ENCODE measurements around the gene ROS1.

The ROS1 gene

DNA sequence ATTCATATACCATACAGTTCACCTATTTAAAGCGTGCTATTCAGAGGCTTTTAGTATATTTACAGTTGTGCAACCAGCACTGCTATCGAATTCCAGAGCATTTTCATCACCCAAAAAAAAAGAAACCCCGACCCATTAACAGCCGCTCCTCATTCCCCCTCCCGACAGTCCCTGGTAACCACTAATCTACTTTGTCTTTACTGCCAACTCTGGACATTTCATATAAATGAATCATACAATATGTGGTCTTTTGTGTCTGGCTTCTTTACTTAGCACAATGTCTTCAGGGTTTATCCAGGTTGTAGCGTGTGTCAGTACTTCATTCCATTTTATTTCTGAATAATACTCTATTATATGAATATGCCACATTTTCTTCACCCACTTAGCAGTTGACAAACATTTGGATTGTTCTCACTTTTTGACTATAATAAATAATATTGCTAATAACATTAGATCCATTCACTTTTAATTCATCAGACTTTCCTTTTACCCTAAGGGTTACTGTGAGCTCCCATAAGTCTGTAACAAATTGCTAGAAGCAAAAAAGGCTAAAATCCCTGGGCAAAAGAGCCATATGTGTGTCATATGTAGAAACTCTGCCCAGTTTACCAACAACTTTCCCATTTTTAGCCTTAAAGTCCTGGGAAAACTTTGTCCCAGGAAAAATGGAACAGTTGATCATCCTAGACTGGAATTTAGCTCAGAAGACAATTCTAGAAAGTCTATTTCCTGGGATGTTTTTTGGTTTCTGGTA, 23.2 kb upstream of the ROS1 start:
- no peak for TF ChIP-seq SIN3A (IDR thresholded peaks at IDR 0.05; ENCODE audit: borderline replicate concordance, insufficient read depth, low read length)
- TF ChIP-seq POLR2AphosphoS5 (IDR thresholded peaks at IDR 0.05; ENCODE audit: low read depth, low read length) = no peak
- TF ChIP-seq, protein P1, sequence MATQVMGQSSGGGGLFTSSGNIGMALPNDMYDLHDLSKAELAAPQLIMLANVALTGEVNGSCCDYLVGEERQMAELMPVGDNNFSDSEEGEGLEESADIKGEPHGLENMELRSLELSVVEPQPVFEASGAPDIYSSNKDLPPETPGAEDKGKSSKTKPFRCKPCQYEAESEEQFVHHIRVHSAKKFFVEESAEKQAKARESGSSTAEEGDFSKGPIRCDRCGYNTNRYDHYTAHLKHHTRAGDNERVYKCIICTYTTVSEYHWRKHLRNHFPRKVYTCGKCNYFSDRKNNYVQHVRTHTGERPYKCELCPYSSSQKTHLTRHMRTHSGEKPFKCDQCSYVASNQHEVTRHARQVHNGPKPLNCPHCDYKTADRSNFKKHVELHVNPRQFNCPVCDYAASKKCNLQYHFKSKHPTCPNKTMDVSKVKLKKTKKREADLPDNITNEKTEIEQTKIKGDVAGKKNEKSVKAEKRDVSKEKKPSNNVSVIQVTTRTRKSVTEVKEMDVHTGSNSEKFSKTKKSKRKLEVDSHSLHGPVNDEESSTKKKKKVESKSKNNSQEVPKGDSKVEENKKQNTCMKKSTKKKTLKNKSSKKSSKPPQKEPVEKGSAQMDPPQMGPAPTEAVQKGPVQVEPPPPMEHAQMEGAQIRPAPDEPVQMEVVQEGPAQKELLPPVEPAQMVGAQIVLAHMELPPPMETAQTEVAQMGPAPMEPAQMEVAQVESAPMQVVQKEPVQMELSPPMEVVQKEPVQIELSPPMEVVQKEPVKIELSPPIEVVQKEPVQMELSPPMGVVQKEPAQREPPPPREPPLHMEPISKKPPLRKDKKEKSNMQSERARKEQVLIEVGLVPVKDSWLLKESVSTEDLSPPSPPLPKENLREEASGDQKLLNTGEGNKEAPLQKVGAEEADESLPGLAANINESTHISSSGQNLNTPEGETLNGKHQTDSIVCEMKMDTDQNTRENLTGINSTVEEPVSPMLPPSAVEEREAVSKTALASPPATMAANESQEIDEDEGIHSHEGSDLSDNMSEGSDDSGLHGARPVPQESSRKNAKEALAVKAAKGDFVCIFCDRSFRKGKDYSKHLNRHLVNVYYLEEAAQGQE (IDR thresholded peaks at IDR 0.05; ENCODE audit: insufficient read depth in 1 of 2, low read depth in 2 of 2, low read length in 2 of 2) = no peak
- TF ChIP-seq TAF1 (IDR thresholded peaks at IDR 0.05; ENCODE audit: borderline replicate concordance, insufficient read depth, low read length) = no peak
- TF ChIP-seq FOXP2 (optimal IDR thresholded peaks at IDR 0.05; ENCODE audit: borderline replicate concordance, extremely low read depth, extremely low read length, insufficient read depth) = no peak

DNA sequence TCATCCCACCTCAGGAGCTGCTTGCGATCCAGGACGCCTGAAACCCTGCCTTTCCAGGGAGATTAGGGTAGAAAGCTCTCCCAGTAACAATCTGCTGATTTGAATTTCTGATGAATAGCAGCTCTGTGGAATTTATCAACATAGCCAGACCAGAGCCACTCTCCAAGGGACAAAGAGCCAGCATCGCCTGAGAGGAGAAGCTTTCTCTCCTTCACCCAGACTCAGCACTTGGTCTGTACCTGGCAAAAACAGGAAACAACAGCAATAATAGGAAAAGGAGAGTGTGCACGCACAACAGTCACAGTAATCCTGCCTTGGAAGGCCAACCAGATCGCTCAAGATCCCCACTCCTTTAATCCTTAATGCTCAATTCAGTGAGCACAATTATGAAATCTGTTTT, 22.3 kb upstream of the ROS1 start:
- TF ChIP-seq FOXP2 (optimal IDR thresholded peaks at IDR 0.05; ENCODE audit: borderline replicate concordance, extremely low read depth, extremely low read length, insufficient read depth) (no peak), TAF1 (IDR thresholded peaks at IDR 0.05; ENCODE audit: borderline replicate concordance, insufficient read depth, low read length) (no peak), POLR2AphosphoS5 (IDR thresholded peaks at IDR 0.05; ENCODE audit: low read depth, low read length) (no peak), SIN3A (IDR thresholded peaks at IDR 0.05; ENCODE audit: borderline replicate concordance, insufficient read depth, low read length) (no peak)
- TF ChIP-seq, protein P1 (IDR thresholded peaks at IDR 0.05; ENCODE audit: insufficient read depth in 1 of 2, low read depth in 2 of 2, low read length in 2 of 2) = no peak

DNA sequence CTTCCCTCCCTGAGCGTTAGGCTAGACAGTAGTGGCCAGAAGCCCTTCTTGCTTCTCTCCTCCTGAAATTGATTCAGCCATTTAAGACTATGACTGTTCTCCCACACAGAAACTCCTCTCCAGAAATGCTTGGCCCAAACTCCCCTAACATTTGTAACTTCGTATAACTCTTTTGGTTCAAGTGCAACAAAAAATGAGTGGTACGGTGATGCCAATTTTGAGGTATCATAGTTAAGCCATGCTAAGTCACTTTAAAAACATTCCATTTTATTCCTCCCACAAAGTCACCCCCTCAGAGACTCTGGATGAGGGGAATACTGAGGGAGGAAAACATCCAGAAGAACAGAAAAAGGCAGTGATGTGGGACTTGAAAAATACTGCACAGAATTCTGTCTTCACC, 21.1 kb upstream of the ROS1 start:
- no peak for TF ChIP-seq POLR2AphosphoS5 (IDR thresholded peaks at IDR 0.05; ENCODE audit: low read depth, low read length)
- TF ChIP-seq SIN3A (IDR thresholded peaks at IDR 0.05; ENCODE audit: borderline replicate concordance, insufficient read depth, low read length) = no peak
- TF ChIP-seq FOXP2 (optimal IDR thresholded peaks at IDR 0.05; ENCODE audit: borderline replicate concordance, extremely low read depth, extremely low read length, insufficient read depth) = no peak
- TF ChIP-seq, protein P1 (IDR thresholded peaks at IDR 0.05; ENCODE audit: insufficient read depth in 1 of 2, low read depth in 2 of 2, low read length in 2 of 2) = no peak
- no peak for TF ChIP-seq TAF1 (IDR thresholded peaks at IDR 0.05; ENCODE audit: borderline replicate concordance, insufficient read depth, low read length)

GRCh38 chr6:117444600-117444999, 18.9 kb upstream of the ROS1 start:
- TF ChIP-seq POLR2AphosphoS5 (IDR thresholded peaks at IDR 0.05; ENCODE audit: low read depth, low read length) (no peak), SIN3A (IDR thresholded peaks at IDR 0.05; ENCODE audit: borderline replicate concordance, insufficient read depth, low read length) (no peak), FOXP2 (optimal IDR thresholded peaks at IDR 0.05; ENCODE audit: borderline replicate concordance, extremely low read depth, extremely low read length, insufficient read depth) (no peak), TAF1 (IDR thresholded peaks at IDR 0.05; ENCODE audit: borderline replicate concordance, insufficient read depth, low read length) (no peak)
- TF ChIP-seq, protein P1 (IDR thresholded peaks at IDR 0.05; ENCODE audit: insufficient read depth in 1 of 2, low read depth in 2 of 2, low read length in 2 of 2) = no peak

Data from PFSK-1 (cell line).